Measurements from ENCODE around the gene ZNF485.
A peak's percentile ranks its signal among the peaks of the same experiment; 100 is the strongest.
"Not testable (repeated sequence)": the region's sequence is repeated elsewhere in the genome, so short reads cannot be mapped to it uniquely, and the experiment has no call there.

The ZNF485 gene

DNA sequence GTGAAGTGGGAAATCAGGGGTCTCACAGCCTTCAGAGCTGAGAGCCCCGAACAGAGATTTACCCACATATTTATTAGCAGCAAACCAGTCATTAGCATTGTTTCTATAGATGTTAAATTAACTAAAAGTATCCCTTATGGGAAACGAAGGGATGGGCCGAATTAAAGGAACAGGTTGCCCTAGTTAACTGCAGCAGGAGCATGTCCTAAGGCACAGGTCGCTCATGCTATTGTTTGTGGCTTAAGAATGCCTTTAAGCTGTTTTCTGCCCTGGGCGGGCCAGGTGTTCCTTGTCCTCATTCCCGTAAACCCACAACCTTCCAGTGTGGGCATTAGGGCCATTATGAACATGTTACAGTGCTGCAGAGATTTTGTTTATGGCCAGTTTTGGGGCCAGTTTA, 4.7 kb upstream of the ZNF485 start:
- not testable (repeated sequence) for FAIRE-seq

DNA sequence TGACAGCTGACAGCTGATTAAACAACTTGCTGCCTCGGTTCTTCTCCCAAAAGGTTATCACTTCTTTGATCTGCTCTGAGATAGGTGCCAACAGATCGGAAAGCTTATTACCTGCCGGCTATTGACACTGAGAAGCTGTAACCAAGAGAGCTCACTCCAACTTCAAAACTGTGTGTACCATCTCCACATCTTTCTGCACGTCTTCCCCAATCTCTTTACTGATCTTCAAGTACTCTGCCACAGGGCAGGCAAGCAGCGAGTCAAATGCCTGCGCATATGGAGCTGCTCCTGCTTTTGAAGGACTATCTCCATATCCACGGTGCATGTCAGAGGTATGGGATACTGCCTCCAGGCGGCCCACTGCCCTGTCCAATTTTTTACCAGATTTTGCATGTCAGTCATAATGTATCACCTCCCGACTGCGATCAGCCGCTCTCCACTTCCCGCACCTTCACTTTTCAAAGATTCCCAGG, 352 bp upstream of the ZNF485 start:
- DNase-seq (ENCODE audit: low spot score) (no peak), FAIRE-seq (no peak)

More for the DNA sequence above, 4.7 kb upstream of the ZNF485 start:
- not testable (repeated sequence) for DNase-seq (ENCODE audit: low spot score)

DNA sequence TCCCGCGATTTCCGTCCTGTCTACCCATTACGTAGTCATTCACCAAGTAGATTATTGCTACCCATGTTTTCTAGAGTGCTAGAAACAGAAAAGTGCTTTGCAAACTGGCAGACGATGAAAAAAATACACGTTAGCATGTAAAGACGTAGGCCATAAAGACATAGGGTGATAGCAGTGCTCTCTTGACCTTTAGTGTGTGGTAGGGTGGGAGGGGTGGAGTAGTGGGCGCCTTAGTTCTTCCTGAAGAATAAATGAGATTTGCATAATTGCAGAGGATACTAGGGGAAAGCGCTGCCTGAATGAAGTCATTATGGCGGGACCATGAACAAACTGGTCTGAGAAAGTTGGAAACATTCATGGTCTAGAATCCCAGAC, 948 bp downstream of the ZNF485 start:
- FAIRE-seq, result peak; percentile 42
- no peak for DNase-seq (ENCODE audit: low spot score)

DNA sequence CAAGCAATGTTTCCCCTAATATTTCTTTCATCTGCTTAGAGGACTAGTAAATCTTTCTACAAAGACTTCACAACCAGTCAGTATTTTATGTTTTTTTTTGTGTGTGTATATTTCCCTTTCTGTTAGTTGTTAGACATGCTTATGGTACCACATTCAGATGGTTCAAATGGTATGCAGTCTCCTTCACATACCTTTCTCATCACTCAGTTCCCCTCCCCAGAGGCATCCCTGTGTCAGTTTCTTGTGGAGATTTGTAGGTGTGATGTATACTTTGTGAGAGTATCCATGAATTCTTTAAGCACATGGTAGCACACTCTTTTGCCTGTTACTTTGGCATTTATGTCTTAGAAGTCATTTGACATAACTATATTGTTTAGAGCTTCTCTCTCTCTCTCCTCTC, 4.4 kb downstream of the ZNF485 start:
- DNase-seq (ENCODE audit: low spot score) (no peak), FAIRE-seq (no peak)

DNA sequence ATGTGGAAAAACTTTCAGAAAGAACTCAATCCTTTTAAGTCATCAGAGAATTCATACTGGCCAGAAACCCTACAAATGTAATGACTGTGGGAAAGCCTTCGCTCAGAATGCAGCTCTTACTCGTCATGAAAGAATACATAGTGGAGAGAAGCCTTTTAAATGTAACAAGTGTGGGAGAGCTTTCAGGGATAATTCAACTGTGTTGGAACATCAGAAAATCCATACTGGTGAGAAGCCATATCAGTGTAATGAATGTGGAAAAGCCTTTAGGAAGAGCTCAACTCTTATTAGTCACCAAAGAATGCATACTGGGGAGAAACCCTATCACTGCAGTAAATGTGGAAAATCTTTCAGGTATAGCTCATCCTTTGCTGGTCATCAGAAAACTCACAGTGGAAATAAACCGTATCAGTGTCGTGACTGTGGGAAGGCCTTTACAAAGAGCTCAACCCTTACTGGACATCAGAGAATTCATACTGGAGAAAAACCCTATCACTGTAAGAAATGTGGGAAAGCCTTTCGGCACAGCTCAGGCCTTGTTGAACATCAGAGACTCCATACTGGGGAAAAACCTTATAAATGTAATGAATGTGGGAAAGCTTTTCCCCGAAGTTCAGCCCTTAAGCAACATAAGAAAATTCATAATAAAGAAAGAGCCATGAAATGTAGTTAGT, 10.6 kb downstream of the ZNF485 start:
- no peak for FAIRE-seq
- DNase-seq (ENCODE audit: low spot score), result no peak

DNA sequence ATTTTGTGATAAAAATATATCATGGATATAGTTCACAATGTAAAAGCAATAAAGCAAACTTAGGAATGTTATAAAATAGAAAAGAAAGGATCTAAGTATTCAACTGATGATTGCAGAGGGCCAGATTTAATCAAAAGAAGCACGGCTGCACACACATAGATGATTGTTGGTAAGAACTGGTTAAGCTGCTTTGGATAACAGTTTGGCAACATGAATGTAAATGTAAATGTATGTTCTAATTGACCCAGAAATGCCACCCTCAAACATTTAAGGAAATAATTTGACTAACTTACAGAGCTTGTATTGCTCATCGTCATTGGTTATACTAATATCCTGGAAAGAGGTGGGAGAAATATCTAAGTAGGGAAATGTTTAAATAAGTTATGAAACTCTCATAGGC, 13.1 kb downstream of the ZNF485 start:
- FAIRE-seq (no peak), DNase-seq (ENCODE audit: low spot score) (no peak)

DNA sequence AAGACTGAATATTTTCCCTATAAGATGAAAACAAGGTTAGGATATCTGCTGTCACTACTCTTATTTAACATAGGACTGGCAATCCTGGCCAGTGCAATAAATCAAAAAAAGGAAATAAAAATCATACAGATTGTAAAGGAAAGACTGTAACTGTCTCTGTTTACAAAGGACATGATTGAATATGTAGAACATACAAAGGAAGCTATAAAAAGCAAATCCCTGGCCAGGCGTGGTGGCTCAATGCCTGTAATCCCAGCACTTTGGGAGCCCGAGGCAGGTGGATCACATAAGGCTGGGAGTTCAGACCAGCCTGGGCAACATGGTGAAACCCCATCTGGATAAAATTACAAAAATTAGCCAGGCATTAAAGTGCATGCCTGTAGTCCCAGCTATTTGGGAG, 15.8 kb downstream of the ZNF485 start:
- FAIRE-seq (no peak), DNase-seq (ENCODE audit: low spot score) (no peak)

DNA sequence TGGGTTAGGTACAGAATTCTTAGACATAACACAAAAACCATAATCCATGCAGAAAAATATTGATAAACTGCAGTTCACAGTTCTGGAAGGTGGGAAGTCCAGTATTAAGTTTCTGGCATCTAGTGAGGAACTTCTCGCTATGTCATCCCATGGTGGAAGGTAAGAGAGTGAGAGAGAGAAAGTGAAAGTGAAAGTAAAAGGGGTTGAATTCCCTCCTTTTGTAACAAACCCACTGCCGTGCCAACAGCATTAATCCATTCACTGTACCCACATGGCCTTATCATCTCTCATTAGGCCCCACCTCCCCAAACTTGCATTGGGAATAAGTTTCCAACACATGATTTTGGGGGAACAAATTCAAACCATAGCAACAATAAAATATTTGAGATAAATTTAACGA, 17.1 kb downstream of the ZNF485 start:
- FAIRE-seq (no peak), DNase-seq (ENCODE audit: low spot score) (peak; percentile 42)

DNA sequence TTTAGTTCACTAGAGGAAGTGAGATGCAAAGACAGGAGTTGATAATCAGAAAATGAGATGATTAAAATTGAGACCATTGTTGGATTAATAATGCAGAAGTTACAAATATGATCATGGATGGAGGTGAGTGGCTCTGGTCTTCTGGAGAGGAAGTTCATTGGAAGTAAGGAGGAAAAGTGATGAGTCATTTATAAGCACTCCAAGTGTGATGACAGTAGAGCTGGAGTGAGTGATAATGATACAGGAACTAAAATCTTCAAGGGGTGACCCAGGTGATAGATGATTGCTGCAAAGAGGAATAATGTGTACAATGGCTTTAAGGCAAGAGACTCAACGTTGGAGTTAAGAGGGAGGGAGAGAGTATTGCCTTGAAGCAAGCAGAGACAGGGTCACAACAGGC, 21.7 kb downstream of the ZNF485 start:
- no peak for DNase-seq (ENCODE audit: low spot score)
- FAIRE-seq, result no peak

DNA sequence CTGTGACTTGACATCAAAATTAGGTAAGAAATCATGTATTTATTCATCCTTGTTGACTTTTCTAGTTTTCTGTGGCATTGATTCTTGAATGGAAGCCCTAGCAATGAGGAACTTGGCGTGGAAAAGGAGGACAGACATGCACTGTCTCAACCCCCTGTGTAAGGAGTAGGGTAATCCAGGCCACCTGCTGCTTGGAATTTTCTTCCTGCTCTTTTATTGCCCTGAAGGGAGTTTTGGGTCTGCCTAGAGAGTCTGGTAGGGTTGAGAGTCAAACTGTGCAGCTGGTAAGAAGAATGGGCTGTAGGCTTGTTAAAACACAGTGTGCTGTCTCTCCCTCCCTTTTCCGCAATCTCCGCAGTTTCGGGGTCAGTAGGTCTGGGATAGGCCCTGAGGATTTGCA, 22.7 kb downstream of the ZNF485 start:
- FAIRE-seq, result no peak
- no peak for DNase-seq (ENCODE audit: low spot score)

DNA sequence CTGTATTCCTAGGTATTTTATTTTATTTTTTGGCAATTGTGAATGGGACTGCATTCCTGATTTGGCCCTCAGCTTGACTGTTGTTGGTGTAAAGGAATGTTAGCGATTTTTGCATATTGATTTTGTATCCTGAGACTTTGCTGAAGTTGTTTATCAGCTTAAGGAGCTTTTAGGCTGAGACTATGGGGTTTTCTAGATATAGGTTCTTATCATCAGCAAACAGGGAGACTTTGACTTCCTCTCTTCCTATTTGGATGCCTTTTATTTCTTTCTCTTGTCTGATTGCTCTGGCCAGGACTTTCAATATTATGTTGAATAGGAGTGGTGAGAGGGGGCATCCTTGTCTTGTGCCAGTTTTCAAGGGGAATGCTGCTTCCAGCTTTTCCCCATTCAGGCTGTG, 29.6 kb downstream of the ZNF485 start:
- not testable (repeated sequence) for FAIRE-seq; DNase-seq (ENCODE audit: low spot score)

DNA sequence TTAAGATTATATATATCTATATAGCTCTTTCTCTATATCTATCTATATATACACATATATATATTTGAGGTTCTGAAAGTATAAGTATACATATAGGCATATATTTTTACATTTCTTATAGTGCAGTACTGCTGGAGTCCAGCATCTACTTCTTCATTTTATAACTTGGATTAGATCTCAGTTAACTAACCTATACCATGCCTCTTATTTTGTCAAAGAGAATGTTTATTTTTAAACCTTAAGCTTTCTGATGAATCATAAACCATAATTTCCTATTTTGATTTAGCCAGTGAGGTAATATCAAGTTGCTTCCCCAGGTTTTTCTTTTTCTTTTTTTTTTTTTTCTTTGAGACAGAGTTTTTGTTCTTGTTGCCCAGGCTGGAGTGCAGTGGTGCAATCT, 34.4 kb downstream of the ZNF485 start:
- DNase-seq (ENCODE audit: low spot score) (no peak), FAIRE-seq (no peak)

DNA sequence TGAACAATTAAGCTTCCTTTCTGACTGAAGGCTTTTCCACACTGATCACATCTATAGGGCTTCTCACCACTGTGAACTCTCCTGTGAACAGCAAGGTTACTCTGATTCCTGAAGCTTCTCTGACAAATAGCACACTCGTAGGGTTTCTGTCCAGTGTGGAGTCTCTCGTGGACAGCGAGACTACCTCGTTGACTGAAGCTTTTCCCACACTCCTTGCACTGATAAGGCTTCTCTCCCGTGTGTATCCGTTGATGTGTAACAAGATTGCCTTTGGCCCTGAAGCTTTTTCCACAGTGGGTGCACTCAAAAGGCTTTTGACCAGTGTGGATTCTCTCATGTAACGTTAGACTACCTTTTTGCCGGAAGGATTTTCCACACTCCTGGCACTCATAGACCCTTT, 38.0 kb downstream of the ZNF485 start:
- FAIRE-seq (no peak), DNase-seq (ENCODE audit: low spot score) (no peak)

DNA sequence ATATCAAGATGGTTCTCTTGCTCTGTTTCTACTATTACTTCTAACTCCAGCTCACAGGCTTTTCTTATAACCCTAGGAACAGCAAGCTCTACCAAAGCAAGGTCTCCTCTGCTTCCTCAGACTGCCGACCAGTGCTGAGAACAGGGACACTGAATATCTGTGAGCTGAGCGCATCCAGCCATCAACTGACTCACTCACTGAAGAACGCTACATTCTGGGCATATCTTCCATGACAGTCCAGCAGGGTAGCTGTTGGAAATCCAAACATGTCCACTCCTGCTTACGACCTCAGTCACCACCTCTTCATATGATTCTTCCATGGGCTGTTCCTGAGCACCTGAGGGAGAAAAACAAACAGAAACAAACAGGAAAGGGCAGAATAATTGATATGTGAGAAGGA, 39.6 kb downstream of the ZNF485 start:
- no peak for DNase-seq (ENCODE audit: low spot score)
- FAIRE-seq, result peak; percentile 42

DNA sequence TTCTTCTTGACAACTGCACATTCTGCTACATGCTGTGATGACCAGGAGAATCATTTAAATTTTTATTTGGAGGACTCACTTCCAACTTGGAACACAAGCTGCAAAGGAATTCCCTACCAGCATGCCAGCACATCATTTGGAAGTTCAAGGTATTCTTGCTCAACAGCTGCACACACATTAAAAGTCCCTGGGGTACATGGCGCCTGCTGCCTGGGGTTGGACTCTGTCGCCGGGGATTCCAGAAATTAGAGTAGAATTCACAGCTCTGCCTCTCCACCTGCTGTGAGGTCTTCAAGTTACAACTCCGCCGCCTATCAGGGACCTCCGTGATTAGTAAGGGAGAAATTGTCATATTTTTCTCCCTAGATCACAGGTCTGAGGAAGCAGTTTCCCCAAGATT, 41.3 kb downstream of the ZNF485 start:
- DNase-seq (ENCODE audit: low spot score) (no peak), FAIRE-seq (no peak)

DNA sequence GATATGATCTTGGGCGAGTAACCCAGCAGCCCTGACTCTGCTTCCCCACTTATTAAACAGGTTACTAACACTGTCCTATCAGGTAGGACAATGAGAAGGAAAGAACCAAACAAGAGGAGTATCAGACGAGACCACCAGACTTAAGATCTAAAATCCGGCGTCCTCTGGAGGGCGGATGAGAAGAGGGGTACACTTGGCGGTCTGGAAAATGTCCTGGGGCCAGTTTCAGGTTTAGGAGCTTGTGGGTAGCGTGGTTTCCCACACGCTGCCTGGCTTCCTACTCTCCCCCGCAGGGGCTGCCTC, 41.8 kb downstream of the ZNF485 start:
- DNase-seq (ENCODE audit: low spot score), result no peak
- FAIRE-seq, result peak; percentile 30

DNA sequence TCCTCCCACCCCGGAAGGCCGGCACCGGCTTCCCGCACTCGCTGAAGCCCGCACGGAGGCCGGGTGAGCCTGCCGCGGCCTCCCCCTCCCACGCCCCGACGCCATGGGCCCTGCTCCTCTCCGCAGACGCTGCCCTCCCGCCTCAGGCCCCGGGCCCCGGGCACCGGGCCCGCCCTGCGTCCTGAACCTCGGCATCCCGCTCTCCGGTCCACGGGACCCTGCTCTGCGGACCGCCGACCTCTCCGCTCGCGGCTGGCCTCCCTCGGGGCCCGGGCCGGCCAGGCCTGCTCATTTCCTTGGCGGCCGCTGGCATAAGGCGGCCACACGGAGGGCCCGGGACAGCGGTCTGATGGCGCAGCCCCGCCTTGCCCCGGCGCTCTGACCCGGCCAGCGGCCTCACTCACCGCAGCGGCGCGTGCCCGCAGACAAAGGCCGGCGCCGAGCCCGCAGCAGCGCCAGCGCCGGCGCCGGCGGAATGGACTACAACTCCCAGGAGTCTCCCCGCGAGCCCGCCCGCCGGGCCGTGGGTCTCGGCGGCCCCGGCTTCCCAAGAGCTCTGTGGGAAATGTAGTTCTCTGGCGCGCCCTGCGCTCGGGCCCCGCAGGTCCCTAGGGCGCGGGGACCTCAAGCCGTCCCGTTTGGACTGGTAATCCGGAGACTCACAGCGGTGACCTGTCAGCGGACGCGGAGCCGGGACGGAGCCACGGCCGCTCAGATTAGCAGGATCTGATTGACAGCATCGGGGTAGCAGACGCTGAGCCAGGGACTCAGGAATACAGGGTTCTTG, 42.4 kb downstream of the ZNF485 start, which contains the start of gene ZNF32:
ZNF32 (minus strand) TSS at position 484 of the 787 bp plus-strand sequence. CDS start 2,748 bp downstream, outside the sequence.
- DNase-seq (ENCODE audit: low spot score), result peak; percentile 98
- FAIRE-seq, result peak; percentile 74

DNA sequence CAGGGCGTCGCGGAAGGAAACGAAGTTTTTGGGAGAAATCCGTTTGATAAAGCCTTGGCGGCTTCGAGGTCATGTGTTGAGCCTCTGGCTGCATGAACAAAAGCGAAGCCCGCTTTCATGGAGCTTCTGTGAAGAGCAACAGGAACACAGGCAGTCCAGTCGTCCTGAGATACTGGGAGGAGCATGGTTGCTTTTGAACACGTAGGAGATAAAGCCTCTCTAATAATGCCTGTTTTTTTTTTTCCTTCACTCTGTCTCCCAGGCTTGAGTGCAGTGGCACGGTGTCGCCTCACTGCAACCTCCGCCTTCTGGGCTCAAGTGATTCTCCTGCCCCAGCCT, 42.9 kb downstream of the ZNF485 start:
- no peak for FAIRE-seq
- no peak for DNase-seq (ENCODE audit: low spot score)

DNA sequence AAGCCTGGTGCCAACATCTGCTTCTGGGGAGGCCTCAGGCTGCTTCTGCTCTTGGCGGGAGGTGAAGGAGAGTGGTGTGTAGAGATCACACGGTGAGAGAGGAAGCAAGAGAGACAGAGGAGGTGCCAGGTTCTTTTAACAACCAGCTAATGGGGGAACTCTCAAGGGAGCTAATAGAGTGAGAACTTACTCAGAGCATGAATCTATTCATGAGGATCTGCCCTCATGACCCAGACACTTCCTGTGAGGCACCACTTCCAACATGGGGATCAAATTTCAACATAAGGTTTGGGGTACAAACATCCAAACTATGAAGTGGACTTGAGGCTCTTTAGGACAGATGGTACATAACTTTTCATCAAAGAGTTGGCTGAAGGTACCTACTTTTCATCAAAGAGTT, 47.5 kb downstream of the ZNF485 start:
- FAIRE-seq, result no peak

DNA sequence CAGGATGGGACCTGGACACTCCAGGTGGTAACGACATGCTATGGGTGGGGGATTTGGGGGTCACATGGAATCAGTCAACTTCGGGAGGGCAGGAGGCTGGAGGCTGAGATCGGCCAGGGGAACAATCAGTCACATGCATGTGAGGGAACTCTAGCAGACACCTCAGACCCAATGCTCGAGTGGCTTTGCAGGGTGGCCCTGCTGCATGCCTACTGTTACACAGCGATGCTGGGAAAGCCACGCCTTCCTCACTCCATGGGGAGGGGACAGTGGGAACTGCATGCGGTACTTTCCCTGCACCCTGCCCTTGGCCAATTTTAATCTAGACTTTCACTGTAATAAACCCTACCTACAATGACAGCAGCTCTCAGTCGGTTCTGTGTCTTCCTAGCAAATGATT, 49.1 kb downstream of the ZNF485 start:
- DNase-seq (ENCODE audit: low spot score) (no peak), FAIRE-seq (no peak)

More for the DNA sequence above, 47.5 kb downstream of the ZNF485 start:
- no peak for DNase-seq (ENCODE audit: low spot score)

DNA sequence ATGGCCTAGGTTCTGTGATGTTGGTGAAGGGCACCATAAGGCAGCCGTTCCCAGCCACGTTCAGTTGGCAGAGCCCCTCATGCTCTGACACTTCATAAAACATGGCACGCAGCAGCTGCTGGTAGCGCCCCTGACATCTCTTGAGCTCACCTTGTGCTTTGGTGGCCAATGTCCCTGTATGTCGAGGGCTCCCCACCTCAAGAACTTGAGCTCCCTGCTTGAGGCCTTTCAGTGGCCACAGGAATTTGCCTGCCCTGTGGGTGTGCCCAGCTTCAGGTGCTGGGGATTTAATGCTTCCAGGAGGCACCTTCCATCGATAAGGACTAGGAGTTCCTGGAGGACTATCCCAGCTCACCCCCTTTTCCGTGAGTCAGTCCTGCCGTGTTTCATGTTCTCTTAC, 52.0 kb downstream of the ZNF485 start:
- no peak for DNase-seq (ENCODE audit: low spot score)
- FAIRE-seq, result peak; percentile 5

DNA sequence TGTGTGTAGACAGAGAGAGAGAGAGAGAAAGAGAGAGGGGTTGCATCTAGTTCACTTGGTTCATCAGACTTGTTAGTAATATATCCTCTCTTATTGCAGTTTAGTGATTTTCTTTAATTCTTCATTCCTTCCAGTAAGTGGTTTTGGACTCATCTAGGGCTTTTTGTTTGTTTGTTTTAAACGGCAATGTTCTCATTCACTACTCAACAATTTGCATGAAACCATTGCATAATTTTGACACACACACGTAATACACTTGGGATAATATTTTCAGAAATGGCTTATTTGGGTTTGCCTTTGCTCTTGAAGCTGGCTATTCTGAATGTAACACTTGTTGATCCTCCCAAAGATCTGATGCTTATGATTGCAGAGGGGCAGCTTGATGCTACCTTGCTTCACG, 58.8 kb downstream of the ZNF485 start:
- DNase-seq (ENCODE audit: low spot score) (no peak), FAIRE-seq (no peak)

DNA sequence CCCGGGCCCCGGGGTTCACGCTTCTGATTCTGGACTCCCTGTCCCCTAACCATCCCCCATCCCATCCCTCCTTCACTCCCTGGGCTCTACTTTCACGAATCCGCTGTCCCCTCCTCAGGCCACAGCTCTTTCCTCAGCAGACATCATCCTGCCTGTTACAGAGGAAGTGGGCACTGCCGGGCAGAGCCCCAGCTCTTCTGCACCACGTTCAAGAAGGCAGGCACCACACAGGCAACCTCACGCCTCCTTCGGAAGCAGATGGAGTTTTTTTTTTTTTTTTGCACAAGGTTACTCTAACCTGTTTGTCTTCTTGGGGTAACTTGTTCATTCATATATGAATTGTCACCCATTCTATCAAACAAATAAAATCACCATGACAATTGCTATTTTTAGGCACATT, 60.3 kb downstream of the ZNF485 start:
- FAIRE-seq (no peak), DNase-seq (ENCODE audit: low spot score) (no peak)
